Amniotic epithelial cell (primary cell): ENCODE results near the gene SORD.

ENCODE experiments used
- DNase-seq: peaks from one replicate; pipeline ENCODE4 v3.0.0-alpha.2; 2010; ENCODE audit warnings: low read depth

The SORD gene

DNA sequence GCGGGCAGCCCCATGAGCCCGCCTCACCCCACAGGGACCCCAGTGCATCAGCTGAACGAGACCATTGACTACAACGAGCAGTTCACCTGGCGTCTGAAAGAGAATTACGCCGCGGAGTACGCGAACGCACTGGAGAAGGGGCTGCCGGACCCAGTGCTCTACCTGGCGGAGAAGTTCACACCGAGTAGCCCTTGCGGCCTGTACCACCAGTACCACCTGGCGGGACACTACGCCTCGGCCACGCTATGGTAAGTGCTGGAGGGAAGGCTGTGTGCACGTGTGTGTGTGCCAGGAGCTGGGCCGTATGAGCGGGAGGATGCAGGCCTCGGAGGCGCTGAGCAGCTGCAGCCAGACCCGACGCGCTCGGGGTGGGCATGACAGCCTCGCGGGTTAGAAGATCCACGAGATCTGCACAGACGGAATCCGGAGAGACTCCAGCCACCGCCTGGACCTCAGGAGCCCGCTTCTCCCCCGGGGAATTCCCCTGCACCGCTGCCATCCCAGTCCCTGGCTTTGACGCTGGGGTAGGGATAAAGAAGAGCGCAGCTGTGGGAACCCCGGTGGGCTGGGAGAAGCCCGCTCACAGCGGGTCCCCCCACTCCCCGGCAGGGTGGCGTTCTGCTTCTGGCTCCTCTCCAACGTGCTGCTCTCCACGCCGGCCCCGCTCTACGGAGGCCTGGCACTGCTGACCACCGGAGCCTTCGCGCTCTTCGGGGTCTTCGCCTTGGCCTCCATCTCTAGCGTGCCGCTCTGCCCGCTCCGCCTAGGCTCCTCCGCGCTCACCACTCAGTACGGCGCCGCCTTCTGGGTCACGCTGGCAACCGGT, 93.7 kb downstream of the SORD start:
- no peak for DNase-seq

DNA sequence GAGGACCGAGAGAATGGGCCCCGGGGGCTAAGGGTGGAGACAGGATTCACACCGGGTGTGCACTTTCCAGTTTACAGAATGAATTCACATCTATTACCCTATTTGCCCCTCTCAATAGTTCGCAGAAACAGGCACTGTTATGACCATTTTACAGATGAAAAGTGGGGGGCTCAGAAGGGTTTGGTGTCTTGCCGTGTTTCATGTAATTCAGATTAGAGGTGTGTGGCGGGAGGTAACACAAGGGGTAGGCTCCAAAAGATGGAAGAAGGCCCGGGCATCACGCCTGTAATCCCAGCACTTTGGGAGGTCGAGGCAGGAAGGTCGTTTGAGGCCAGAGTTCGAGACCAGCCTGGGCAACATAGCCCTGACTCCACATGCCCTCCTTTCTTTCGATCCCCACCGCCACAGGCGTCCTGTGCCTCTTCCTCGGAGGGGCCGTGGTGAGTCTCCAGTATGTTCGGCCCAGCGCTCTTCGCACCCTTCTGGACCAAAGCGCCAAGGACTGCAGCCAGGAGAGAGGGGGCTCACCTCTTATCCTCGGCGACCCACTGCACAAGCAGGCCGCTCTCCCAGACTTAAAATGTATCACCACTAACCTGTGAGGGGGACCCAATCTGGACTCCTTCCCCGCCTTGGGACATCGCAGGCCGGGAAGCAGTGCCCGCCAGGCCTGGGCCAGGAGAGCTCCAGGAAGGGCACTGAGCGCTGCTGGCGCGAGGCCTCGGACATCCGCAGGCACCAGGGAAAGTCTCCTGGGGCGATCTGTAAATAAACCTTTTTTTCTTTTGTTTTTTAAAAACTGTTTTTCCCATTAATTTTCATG, 94.5 kb downstream of the SORD start:
- no peak for DNase-seq

DNA sequence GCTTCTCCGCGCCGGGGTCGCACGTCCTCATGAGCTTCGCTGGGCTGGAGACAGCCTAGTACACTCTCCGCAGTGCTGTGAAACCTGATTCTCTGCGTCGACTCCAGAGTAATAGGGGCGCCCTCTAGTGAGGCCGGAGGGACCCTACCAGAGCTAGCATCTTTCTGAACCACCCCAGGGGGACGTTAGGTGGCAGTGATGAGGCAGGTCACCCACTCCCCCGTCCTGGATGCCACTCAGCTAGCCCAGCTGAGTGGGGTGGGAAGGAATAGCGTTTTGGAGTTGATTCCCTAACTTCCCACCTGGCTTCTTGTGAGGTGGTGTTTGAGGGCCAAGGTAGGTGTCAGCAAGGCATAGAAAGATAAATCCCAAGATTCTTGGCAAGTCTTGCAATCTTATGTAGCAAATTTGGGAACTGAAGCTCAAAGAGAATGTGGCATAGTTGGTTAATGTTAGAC, 95.2 kb downstream of the SORD start:
- peak; percentile 82 for DNase-seq

DNA sequence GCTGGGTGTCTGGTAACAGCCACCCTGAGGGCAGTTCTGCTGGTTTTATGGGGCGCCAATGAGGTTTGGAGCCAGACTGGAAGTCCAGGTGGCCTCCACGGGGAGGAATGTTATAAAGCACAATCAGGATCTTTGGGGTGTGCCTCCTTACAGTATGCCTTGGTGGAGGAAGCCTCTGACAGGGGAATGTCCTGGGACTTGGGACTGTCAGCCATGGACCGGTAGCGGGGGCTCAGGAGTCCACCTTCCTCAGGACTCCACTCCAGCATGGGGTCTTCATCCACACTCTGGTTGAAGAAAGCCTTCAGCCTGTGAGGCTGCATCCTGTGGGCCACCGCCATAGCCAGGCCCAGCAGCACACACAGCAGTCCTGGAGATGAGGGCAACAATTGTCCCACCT, 96.0 kb downstream of the SORD start:
- DNase-seq, result no peak

DNA sequence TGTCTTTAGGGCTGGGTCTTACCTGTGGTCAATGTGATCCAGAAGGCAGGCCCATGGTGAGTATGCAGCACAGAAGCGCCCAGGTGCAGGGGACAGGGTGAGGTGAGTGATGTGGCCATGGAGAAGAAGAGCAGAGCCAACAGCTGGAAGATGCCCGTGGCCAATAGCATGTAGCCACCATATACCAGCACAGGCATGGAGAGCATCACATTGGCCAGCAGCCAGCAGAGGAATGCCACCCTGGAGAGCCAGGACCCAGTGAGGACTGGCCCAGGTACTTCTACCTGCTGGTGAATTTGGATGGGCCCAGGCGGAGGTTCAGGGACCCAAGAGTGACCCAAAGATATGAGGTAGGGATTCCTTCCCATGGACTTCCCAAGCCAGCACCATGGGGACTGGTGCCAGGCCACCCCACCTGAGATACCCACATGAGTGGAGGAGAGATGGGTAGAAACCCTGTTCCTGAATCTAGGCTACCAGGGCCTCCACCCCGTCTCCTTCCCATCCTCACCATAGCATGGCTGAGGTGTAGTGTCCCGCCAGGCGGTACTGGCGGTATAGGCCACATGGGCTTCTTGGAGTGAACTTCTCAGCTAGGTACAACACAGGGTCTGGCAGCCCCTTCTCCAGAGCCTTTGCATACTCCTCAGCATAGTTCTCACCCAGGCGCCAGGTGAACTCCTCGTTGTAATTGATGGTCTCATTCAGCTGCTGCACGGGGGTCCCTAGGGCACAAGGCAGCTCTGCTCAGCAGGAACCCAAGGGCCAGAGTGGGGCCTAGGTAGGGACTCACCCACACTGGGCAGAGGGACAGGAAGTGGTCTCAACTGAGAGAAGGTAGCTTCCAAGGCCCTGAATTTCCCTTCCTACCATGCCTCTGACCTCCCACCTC, 97.3 kb downstream of the SORD start:
- no peak for DNase-seq

DNA sequence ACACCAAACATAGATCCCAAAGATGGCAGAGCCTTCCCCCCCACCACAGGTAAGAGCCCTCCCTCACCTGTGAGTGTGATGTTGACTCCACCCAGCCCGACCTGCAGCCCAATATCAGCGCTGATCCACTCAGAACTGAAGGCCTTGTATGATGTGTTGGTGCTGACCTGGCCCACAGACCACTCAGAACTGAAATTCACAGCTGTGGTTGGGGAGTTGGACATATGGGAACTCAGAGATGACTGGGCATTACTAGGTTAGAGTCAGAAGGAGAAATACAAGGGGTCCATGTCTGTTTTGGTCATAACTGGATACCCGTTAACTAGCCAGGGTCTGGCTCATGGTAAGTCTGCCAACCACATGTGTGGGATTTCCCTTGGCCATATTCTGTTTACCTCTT, 98.0 kb downstream of the SORD start:
- DNase-seq, result no peak

DNA sequence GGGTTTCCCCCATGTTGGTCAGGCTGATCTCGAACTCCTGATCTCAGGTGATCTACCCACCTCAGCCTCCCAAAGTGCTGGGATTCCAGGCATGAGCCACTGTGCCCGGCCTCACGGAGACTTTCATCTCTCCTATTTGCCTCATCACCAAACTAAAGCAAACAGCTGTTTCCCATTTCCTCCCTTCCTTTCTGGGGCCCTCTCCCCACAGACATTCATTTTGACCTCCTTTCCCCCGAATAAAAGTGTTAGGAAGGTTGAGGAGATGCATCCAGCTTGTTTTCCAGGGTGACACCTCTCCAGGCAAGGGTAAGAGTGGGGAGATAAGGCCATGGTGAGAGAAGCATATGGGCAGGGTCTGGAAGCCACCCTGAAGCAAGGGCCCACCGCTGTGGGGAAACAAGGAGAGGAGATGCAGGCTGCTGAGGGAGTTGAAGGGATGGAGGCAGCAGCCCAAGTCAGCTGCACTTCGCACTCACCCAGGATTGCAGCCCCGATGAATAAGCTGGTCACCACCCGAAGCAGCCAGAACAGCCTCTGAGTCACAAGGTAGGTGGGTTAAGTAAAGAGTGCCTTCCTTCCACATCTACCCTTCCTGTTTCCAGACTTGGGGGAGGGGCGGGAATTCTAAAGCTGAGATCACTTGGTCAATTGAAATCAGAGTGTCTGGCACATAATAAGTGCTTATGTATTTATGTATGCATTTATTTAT, 98.9 kb downstream of the SORD start:
- DNase-seq, result peak; percentile 82

DNA sequence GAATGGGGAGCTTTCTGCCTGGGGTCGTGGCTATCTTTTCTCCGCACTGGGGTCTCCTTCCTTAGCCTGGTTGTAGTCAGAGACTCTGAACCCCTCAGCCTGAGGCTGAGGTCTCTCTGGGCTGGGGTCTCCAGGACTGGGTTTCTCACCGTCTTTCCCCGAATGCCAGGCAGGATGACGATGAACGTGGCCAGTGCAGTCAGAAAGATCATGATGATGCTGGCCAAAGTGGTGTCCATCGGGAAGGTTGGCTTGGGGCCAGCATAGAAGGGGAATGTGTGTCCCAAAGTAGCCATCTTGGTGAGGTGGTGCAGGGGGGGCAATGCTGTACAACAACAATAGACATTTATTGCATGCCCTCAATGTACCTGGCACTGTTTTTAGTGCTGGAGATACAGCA, 99.7 kb downstream of the SORD start:
- DNase-seq, result no peak

DNA sequence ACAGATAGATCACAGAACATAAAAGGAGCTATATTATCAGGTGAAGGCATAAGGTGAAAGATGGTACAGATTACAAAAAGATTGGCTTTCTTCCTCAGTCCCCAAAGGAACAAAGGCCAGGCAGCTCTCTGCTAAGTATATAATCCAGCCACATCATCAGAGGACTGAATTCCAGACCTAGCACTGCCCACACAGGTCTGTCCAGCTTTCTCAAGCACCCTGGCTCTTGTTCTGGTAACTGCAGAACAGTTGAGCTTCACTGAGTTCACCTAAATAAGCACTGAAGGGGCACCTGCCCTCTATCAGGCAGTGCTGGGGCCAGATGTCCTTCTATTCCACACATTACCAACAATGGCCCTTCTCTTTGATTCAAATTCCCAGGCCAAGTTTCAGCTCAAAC, 100.4 kb downstream of the SORD start:
- no peak for DNase-seq

DNA sequence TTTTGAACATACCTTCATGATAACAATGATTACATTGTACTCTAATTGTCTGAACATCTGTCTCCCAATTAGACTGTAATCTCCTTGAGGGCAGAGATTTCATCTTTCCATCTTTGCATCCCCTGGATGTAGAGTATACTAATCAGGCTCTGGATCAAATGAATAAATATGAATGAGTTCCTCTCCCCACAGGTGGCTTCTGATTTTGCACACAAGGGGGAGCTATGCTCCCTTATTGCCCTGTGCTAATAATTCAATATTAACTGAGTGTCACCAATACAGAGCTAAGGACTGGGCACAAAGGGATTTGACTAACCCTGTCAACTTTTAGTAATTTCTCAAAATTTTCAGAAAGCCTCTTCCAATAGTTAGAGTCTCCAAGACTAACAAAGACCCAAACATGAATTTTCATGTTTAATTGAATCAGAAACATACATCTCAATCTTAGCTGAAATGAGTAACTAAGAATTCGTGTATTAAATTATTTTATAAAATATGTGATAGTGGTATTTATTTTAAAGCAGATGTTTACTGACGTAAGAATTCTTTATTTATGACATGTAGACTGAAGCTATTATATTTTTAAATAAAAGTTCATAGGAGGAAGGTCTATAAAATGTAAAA, 103.7 kb downstream of the SORD start:
- DNase-seq, result peak; percentile 18
